Embryonic facial prominence (tissue), 1 donor: ENCODE results near the gene PAX6.

Experiments
- DNase-seq: peaks from one replicate; pipeline ENCODE4 v3.0.0-alpha.2; 2016; ENCODE audit errors: extremely low spot score

PAX6 gene

GRCh38 chr11:31810779-31811647 lies at the start of gene PAX6:
Gene PAX6, minus strand, starts transcription at chr11:31811322. Its CDS starts 4,911 bp downstream, at chr11:31806411.
- no peak for DNase-seq

DNA sequence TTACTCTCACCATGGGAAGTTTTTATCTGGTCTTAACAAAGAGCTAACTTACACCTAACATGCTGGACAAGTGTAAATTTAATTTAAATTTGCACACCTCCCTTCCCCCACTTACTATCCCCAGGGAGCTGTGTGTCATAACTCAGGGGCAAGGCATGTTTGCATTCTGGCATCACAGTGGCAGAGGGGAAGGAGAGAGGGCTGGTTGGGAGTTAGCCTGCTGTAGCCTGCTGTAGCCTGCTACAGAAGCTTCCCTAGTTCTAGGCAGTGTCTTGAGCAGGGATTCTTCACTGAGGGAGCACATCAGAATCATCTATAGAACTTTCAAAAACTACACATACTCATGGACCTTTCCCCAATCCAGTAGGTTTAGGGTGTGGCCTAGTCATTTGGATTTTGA lies 49.3 kb upstream of the PAX6 start:
- no peak for DNase-seq

- DNase-seq, result no peak
Measured at GRCh38 chr11:31856248-31856647, 45.1 kb upstream of the PAX6 start.

- DNase-seq, result no peak
Measured at GRCh38 chr11:31855466-31855865, 44.3 kb upstream of the PAX6 start.

DNA sequence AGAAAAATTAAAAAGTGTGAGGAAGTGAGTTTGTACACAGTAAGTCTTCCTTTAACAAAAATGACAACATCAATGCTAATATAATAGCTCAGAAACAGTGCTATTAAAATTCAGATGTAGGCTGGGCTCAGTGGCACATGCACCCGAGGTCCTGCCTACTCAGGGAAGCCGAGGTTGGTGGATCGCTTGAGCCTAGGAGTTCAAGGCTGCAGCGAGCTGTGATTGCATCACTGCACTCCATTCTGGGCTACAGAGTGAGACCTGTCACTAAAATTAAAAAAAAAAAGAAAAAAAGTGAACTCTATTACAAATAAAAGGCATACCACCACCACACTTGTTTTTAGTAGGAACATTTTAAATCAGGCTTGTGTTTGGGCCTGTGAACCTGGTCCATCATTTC lies 39.2 kb upstream of the PAX6 start:
- no peak for DNase-seq

GRCh38 chr11:31847761-31848160 lies 36.6 kb upstream of the PAX6 start:
- no peak for DNase-seq

- no peak for DNase-seq
Measured at GRCh38 chr11:31845331-31845730, 34.2 kb upstream of the PAX6 start.

- no peak for DNase-seq
Measured at GRCh38 chr11:31844351-31844750, 33.2 kb upstream of the PAX6 start.

- no peak for DNase-seq
Measured at GRCh38 chr11:31841435-31841834, 30.3 kb upstream of the PAX6 start.

GRCh38 chr11:31834237-31834636 lies 23.1 kb upstream of the PAX6 start:
- no peak for DNase-seq

DNA sequence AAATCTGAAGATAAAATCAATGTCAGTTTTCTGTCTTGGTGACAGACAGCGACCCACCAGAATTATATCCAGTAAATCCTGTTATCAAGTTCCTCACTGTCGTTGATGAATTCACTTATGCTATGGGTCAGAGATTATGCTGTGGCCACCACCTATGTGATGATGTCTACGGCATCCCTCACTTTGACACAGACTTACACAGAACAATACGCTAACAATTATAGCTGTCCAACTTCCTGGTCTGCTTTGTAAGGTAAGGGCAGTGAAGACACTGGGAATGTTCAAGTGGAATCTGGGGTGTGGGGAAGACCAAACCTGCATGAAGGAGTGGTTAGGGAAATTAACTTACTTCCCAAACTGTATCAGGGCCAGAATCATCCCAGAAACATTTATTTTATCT lies 19.3 kb upstream of the PAX6 start:
- no peak for DNase-seq

GRCh38 chr11:31828217-31828616 lies 17.1 kb upstream of the PAX6 start:
- no peak for DNase-seq

- DNase-seq, result no peak
Measured at GRCh38 chr11:31827455-31828206, 16.5 kb upstream of the PAX6 start.

DNA sequence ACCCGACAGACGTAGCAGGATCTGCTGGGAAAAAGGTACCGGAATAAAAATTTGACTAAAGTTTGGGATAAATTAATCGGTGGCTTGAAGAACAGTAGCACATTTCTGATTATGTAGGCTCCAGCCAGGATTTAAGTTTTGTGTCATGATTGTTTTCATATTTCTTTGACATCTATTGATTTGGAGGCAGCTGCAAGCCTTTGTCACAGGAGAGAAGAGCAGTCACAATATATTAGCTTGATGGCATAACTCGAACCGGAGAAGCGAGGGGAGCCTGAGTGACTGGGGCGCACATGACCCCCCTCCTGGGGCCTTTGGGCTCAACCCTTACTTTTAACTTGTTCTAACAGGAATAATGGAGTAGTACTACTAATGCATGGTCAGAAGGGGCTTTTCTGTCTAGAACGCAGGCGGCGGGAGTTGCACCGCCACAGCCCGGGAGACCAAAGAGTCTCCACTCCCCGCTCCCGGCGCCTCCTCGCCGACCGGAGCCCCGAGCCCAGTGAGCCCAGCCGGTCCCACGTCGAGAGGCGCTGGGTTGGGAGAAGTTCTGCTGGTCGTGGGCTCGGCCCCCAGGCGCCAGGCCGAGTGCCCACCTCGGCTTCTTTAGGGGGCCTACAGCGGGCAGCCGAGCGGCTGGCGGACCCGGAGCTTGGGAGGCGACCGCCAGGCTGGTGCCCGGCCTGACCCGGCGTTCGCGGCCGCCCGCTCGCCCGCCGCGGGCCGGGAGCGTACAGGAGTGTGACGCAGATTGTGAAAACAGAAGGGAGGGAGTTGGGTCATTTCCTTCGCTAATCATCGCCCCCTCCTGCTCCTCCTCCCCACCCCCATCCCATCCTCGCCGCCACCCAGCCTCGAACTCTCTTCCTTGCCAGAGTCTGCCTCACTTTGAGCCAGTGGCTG lies 15.7 kb upstream of the PAX6 start:
- no peak for DNase-seq

DNA sequence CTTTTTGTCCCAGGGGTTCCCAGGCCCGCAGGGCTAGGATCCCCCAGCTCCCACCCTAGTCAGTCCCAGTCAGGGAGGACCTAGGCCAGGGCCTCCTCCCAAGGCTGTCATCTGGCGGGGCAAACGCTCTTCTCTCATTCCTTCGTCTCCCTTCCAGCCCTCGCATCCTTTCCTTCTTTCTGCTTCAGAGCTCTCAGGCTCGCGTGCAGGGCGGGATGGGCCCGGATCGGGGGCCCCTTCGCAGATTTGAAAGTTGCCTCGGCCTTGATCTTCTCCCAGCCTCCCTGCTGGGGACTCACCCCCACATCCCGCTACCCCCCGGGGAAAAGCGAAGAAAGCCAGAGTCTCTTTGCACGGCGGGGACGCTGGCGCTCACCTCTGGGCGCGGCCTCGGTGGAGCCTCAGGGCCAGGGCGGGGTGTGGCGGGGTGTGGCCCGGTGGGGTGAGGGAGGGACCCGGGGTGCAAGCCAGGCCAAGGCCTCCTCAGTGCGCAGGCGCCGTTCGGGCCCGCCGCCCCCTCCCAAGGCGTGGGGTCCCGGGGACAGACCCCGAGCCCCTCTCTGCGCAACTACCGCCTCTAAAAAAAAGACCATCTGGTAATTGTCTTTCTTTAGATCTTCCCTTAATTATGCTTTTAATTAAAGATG lies 14.8 kb upstream of the PAX6 start:
- DNase-seq, result no peak

GRCh38 chr11:31824879-31825837 lies 14.0 kb upstream of the PAX6 start:
- no peak for DNase-seq

- no peak for DNase-seq
Measured at GRCh38 chr11:31824332-31824878, 13.3 kb upstream of the PAX6 start.

- no peak for DNase-seq
Measured at GRCh38 chr11:31823644-31824331, 12.7 kb upstream of the PAX6 start.

- DNase-seq, result no peak
Measured at GRCh38 chr11:31822927-31823643, 12.0 kb upstream of the PAX6 start.
